GM12892 (cell line): ENCODE measurements around the gene DOP1B.

Experiments used
- DNase-seq: peaks from one replicate; pipeline ENCODE4 v3.0.0; 2011; ENCODE audit not compliant: insufficient read length
- FAIRE-seq: peaks from 2 replicates; lab custom pipeline; 2011; peaks lifted over from hg19 to GRCh38; lab: Jason Lieb, UNC
- POLR2A ChIP-seq: IDR thresholded peaks from 2 replicates; pipeline ENCODE4 v1.6.1; 2011; ENCODE audit warnings: low read depth, low read length, control low read depth
- POLR2AphosphoS5 ChIP-seq: IDR thresholded peaks from 2 replicates; pipeline ENCODE4 v1.6.1; 2011; ENCODE audit warnings: low read depth, low read length, control low read depth
- TAF1 ChIP-seq: IDR thresholded peaks from 2 replicates; pipeline ENCODE4 v1.6.1; 2011; ENCODE audit warnings: low read depth, mild to moderate bottlenecking, control low read depth, low read length, borderline replicate concordance

DOP1B gene

DNA sequence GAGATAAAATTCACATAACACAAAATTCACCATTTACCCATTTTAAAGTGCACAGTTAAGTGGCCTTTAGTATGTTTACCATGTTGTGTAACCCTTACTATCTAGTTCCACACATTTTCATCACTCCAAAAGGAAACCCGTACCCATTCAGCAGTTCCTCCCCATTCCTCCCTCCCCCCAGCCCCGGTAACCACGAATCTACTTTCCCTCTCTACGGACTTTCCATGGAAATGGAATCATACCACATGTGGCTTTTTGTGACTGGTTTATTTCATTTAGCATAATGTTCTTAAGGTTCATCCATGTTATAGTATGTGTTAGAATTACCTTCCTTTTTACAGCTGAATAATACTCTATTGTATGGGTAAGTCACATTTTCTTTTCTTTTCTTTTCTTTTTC, 10.9 kb downstream of the DOP1B start:
- DNase-seq (no peak), FAIRE-seq (no peak)
- TF ChIP-seq POLR2A, result no peak
- no peak for TF ChIP-seq TAF1
- TF ChIP-seq POLR2AphosphoS5, result no peak

- no peak for FAIRE-seq
- no peak for TF ChIP-seq POLR2AphosphoS5
- TF ChIP-seq POLR2A, result no peak
- no peak for TF ChIP-seq TAF1
- DNase-seq, result no peak
These were observed 13.0 kb downstream of the DOP1B start for GRCh38 chr21:36169470-36170128.

GRCh38 chr21:36170823-36171222, 14.2 kb downstream of the DOP1B start:
- DNase-seq (no peak), FAIRE-seq (no peak)
- TF ChIP-seq POLR2A (no peak), POLR2AphosphoS5 (no peak), TAF1 (no peak)

DNA sequence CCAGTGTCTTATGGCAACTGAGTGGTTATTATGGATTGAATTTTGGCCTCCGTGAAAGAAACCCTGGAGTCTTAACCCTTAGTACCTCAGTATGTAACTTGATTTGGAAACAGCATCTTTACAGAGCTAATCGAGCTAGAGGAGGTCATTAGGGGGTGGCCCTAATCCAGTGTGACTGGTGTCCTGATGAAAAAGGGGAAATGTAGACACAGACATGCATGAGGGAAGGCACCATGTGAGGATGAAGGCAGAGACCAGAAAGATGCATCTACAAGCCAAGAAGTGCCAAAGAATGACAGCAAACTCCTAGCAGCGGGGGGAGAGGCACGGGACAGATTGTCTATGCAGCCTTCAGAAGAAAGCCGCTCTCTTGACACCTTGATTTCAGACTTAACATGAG, 14.7 kb downstream of the DOP1B start:
- DNase-seq, result no peak
- no peak for FAIRE-seq
- TF ChIP-seq TAF1 (no peak), POLR2AphosphoS5 (no peak), POLR2A (no peak)

DNA sequence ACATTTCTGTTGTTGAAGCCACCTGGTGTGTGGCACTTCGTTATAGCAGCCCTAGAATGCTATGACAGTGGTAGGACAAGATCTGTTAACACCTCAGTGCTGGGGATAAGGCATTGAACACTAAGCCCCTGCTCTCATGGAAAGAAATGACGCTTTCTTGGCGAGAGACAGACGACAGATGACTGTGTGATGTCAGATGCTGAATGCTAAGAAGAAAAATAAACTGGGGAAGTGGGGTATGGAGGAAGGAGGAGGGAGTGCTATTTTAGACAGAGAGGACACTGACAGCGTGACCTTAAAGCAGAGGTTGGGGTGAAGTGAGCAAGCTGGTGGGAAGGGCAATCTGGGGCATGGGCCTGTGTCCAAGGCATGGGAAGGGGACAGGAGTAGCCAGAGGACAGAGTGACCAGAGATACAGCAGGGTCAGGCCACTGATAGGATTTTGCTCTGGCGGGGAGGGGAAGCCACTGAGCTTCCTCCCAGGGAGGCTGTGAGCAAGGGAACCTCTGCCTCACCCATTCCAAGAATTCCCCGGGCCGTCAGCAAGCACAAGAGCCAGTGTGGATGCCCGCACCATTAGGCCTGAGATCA, 15.2 kb downstream of the DOP1B start:
- no peak for DNase-seq
- no peak for TF ChIP-seq TAF1
- TF ChIP-seq POLR2A, result no peak
- no peak for TF ChIP-seq POLR2AphosphoS5
- FAIRE-seq, result no peak

DNA sequence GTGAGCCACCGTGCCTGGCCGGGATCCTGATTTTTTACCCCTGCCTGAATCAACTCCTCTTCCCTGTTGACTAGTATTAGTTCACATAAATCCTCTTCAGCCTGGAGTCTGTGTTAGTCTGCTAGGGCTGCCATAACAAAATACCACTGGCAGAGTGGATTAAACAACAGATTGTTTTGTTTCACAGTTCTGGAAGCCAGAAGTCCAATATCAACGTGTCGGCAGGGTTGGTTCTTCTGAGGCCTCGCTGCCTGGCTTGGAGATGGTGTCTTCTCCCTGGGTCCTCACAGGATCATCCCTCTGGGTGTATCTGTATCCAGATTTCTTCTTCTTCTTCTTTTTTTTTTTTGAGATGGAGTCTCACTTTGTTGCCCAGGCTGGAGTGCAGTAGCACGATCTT, 18.2 kb downstream of the DOP1B start:
- FAIRE-seq (no peak), DNase-seq (no peak)
- TF ChIP-seq POLR2A, result no peak
- no peak for TF ChIP-seq TAF1
- TF ChIP-seq POLR2AphosphoS5, result no peak

DNA sequence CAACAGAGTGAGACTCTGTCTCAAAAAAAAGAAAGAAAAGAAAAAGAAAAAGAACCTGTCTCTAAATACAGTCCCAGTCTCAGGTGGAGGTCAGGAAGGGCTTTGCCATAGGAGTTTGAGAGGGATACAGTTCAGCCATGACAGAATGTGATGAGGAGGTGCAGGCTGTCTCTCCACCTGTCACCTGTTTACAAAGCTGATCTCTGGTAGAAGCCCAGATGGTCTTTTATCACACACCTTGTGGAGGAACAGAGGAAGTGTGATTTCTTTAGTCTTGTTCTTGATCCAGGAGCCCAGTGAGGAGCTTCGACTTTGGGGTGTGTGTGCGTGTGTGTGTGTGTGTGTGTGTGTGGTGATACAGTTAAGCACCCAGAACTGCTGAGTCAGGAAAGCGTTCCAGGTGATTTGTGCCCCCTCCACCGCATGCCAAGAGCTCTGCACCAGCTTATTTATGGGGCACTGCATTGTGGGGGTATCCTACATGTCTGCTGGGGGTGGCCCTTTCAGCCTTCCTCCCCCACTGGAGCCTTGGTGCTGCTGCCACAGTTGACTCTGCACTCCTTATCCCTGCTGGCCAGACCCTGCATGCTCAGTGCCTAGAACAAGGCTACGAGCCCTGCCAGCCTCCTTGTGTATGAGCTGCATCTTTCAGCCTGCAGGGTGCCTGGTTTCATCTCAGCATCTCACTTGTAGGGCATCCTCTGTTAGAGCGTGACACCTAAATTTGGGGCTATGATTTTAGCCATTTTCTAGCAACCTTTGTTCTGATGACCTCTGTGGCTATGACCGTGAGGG, 19.3 kb downstream of the DOP1B start:
- DNase-seq, result no peak
- TF ChIP-seq TAF1 (no peak), POLR2A (no peak), POLR2AphosphoS5 (no peak)
- FAIRE-seq, result no peak

DNA sequence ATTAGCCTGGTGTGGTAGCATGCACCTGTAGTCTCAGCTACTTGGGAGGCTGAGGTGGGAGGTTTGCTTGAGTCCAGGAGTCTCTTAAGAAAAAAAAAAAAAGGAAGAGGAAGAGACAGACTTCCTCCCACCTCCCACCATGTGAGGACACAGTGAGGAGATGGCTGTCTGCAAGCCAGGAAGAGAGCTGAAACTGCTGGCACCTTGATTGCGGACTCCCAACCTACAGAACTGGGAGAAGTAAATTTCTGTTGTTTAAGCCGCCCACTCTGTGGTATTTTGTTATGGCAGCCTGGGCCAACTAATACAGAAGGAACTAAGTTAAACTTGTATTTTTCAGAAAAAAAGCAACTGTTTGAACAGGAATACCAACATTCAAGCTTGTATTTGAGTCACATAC, 21.7 kb downstream of the DOP1B start:
- TF ChIP-seq POLR2A (no peak), POLR2AphosphoS5 (no peak), TAF1 (no peak)
- FAIRE-seq (no peak), DNase-seq (no peak)

DNA sequence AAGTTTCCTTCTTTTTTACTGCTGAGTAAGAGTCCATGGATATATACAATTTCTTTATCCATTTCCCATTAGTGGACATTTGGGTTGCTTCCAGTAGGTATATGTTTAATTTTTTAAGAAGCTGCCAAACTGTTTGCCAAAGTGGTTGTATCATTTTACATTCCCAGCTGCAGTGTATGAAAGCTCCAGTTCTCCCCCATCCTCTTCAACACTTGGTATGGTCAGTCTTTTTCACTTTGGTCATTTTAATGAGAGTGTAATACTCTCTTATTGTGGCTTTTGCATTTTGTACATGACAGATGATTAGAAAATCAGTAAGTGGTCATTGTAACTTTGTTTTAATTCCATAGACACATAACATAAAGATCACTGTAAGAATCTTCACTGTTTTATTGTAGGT, 22.5 kb downstream of the DOP1B start:
- DNase-seq (no peak), FAIRE-seq (no peak)
- no peak for TF ChIP-seq POLR2A
- no peak for TF ChIP-seq POLR2AphosphoS5
- no peak for TF ChIP-seq TAF1

- FAIRE-seq, result no peak
- no peak for DNase-seq
- TF ChIP-seq POLR2AphosphoS5 (no peak), TAF1 (no peak), POLR2A (no peak)
These were observed 24.3 kb downstream of the DOP1B start for GRCh38 chr21:36180963-36181362.

- DNase-seq, result no peak
- TF ChIP-seq POLR2AphosphoS5 (no peak), POLR2A (no peak), TAF1 (no peak)
- no peak for FAIRE-seq
These were observed 26.6 kb downstream of the DOP1B start for GRCh38 chr21:36183144-36183795.

GRCh38 chr21:36184545-36184944, 27.9 kb downstream of the DOP1B start:
- DNase-seq, result no peak
- TF ChIP-seq POLR2A, result no peak
- no peak for TF ChIP-seq TAF1
- TF ChIP-seq POLR2AphosphoS5, result no peak
- no peak for FAIRE-seq
